Hepatocyte (in vitro differentiated cells): ENCODE data around the gene THSD4. TPM values are rescaled to one million over a fixed set of nuclear protein-coding genes. Genes with fewer than 3 reads are reported as not detected.
A peak's percentile ranks its signal among the peaks of the same experiment; 100 is the strongest.

Experiments
- DNase-seq: peaks from one replicate; pipeline ENCODE4 v3.0.0-alpha.2; 2016; ENCODE audit warnings: low spot score
- H2AFZ ChIP-seq: fragments of 200-600 bp; sonication (generic); 2 replicates; pipeline ENCODE4 v1.6.0; 2016; ENCODE audit warnings: antibody characterized with exemption, mild to moderate bottlenecking
- H3K27ac ChIP-seq: fragments of 200-600 bp; sonication (generic); 2 replicates; pipeline ENCODE4 v1.5.1; 2016; ENCODE audit warnings: mild to moderate bottlenecking
- H3K27me3 ChIP-seq: fragments of 200-600 bp; sonication (generic); 2 replicates; pipeline ENCODE4 v1.6.1; 2016
- H3K36me3 ChIP-seq: fragments of 200-600 bp; sonication (generic); replicated peaks from 2 replicates; pipeline ENCODE4 v1.5.1; 2016; ENCODE audit warnings: low read depth; ENCODE audit not compliant: insufficient read depth
- H3K4me1 ChIP-seq: fragments of 200-600 bp; sonication (generic); 2 replicates; pipeline ENCODE4 v1.5.1; 2016; ENCODE audit warnings: mild to moderate bottlenecking, moderate library complexity; ENCODE audit not compliant: insufficient read depth
- H3K4me2 ChIP-seq: fragments of 200-600 bp; sonication (generic); 2 replicates; pipeline ENCODE4 v1.6.0; 2016
- H3K4me3 ChIP-seq: fragments of 200-600 bp; sonication (generic); 2 replicates; pipeline ENCODE4 v1.5.1; 2016; ENCODE audit warnings: mild to moderate bottlenecking
- H3K79me2 ChIP-seq: fragments of 200-600 bp; sonication (generic); 2 replicates; pipeline ENCODE4 v1.6.0; 2017; ENCODE audit warnings: mild to moderate bottlenecking
- H3K9me2 ChIP-seq: fragments of 200-600 bp; sonication (generic); replicated peaks from 2 replicates; pipeline ENCODE4 v1.6.0; 2017; ENCODE audit warnings: mild to moderate bottlenecking; ENCODE audit not compliant: insufficient read depth
- H3K9me3 ChIP-seq: fragments of 200-600 bp; sonication (generic); 2 replicates; pipeline ENCODE4 v1.5.1; 2016; ENCODE audit warnings: low read depth, mild to moderate bottlenecking
- H4K20me1 ChIP-seq: fragments of 200-600 bp; sonication (generic); 2 replicates; pipeline ENCODE4 v1.6.0; 2016; ENCODE audit warnings: mild to moderate bottlenecking; ENCODE audit not compliant: insufficient read depth, poor library complexity, severe bottlenecking
- EZH2 ChIP-seq: fragments of 200-600 bp; sonication (generic); IDR thresholded peaks from 2 replicates; pipeline ENCODE4 v1.6.1; 2016; ENCODE audit warnings: antibody characterized with exemption, mild to moderate bottlenecking, borderline replicate concordance
- EZH2phosphoT487 ChIP-seq: fragments of 200-600 bp; sonication (generic); IDR thresholded peaks from one replicate; pipeline ENCODE4 v1.6.1; 2018; ENCODE audit warnings: antibody characterized with exemption, mild to moderate bottlenecking, low read depth, moderate library complexity; ENCODE audit not compliant: unreplicated experiment, severe bottlenecking
- WGBS: methylation state at CpG from one replicate; pipeline ENCODE4 v1.1.6; 2016; ENCODE audit warnings: low lambda C conversion rate; ENCODE audit errors: missing lambda C conversion rate; 5-methylcytosine and 5-hydroxymethylcytosine counted together
- polyA plus RNA-seq: library from polyadenylated mRNA; unstranded; fragments of >200 nt; fragmentation: Nextera tagmentation; extraction: Ambion mirVana; gene quantifications from 2 replicates; pipeline ENCODE4 v1.2.1, GENCODE V29; 2016
- total RNA-seq: library from RNA; depleted of rRNA; stranded (reverse); fragments of >200 nt; gene quantifications from 2 replicates; pipeline ENCODE4 v1.2.3, GENCODE V29; 2014
- TF ChIP-seq, protein P1 (sequence below): fragments of 200-600 bp; sonication (generic); IDR thresholded peaks from 2 replicates; pipeline ENCODE4 v1.5.1; 2016; ENCODE audit warnings: antibody characterized with exemption, mild to moderate bottlenecking; ENCODE audit not compliant: poor library complexity

The THSD4 gene
- total and polyA plus RNA-seq, 2 experiments from 2014 or later, result 4.3 to 7.0 TPM

DNA sequence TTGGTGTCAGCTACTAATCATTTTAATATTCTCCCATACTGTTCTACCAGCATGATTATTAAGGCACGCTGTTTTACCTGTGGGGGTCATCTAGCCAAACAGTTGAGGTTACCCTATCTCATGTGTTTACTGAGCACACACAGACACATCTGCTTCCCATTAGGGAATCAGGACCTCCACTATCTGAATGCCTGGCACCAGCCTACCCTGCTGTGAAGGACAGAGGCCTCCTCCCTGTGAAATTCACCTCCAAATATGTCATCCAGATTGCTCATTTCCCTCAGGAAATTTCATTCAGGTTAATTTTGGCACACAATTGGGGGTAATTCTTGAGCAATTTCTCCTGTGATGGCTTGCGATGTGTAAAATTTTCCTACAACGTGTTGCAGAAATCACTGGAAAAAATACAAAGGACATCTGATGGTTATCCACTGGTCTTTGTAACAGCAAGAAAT is 539.5 kb downstream of the THSD4 start:
- no peak overlapping the region for H3K4me2 ChIP-seq
- no peak overlapping the region for H2AFZ ChIP-seq
- no peaks in the 10 kb centered on the region for H3K79me2 ChIP-seq
- no peaks in the 10 kb centered on the region for H3K9me3 ChIP-seq
- H3K36me3 ChIP-seq, result no peaks in the 10 kb centered on the region
- 80% methylated on average over 3 of the region's 3 CpGs for WGBS
- H3K27me3 ChIP-seq, result no peaks in the 10 kb centered on the region
- DNase-seq, result no peak
- H3K27ac ChIP-seq, result peak overlapping the region; percentile 2
- no peak overlapping the region for H3K4me3 ChIP-seq
- no peaks in the 10 kb centered on the region for H3K4me1 ChIP-seq
- TF ChIP-seq, protein P1, sequence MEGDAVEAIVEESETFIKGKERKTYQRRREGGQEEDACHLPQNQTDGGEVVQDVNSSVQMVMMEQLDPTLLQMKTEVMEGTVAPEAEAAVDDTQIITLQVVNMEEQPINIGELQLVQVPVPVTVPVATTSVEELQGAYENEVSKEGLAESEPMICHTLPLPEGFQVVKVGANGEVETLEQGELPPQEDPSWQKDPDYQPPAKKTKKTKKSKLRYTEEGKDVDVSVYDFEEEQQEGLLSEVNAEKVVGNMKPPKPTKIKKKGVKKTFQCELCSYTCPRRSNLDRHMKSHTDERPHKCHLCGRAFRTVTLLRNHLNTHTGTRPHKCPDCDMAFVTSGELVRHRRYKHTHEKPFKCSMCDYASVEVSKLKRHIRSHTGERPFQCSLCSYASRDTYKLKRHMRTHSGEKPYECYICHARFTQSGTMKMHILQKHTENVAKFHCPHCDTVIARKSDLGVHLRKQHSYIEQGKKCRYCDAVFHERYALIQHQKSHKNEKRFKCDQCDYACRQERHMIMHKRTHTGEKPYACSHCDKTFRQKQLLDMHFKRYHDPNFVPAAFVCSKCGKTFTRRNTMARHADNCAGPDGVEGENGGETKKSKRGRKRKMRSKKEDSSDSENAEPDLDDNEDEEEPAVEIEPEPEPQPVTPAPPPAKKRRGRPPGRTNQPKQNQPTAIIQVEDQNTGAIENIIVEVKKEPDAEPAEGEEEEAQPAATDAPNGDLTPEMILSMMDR, result no peak
- no peak for TF ChIP-seq EZH2phosphoT487
- TF ChIP-seq EZH2, result no peak
- H4K20me1 ChIP-seq, result no peaks in the 10 kb centered on the region
- no peaks in the 10 kb centered on the region for H3K9me2 ChIP-seq

- Histone ChIP-seq H3K27ac (no peak overlapping the region), H2AFZ (no peak overlapping the region), H3K9me2 (no peaks in the 10 kb centered on the region), H3K27me3 (no peaks in the 10 kb centered on the region), H3K4me1 (no peaks in the 10 kb centered on the region), H4K20me1 (no peaks in the 10 kb centered on the region), H3K9me3 (no peaks in the 10 kb centered on the region), H3K36me3 (no peaks in the 10 kb centered on the region), H3K79me2 (no peaks in the 10 kb centered on the region), H3K4me3 (no peak overlapping the region), H3K4me2 (no peak overlapping the region)
- 90% methylated on average over 4 of the region's 4 CpGs for WGBS
- TF ChIP-seq EZH2 (no peak), EZH2phosphoT487 (no peak)
- TF ChIP-seq, protein P1, result no peak
- DNase-seq, result no peak
These were observed 541.2 kb downstream of the THSD4 start for GRCh38 chr15:71656425-71656824.

DNA sequence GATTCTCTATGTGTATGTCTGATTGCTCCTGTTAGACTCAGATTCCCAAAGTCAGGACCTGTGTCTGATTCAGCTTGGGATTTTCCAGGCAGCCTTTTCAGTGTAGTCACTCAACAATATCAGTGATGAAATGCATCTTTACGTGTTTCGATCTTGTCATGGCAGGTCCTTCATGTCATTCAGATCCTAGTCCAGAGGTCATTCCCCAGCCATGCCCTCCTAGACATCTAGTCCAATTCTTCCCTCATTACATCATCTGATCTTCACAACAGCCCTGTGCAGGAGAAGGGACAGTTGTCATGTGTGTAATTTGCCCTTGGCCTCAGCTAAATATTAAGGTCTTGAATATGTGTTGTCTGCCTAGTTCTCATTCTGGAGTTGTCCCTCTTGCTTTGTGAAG is 541.9 kb downstream of the THSD4 start:
- Histone ChIP-seq H3K36me3 (no peaks in the 10 kb centered on the region), H3K27ac (no peak overlapping the region), H3K79me2 (no peaks in the 10 kb centered on the region), H3K9me3 (no peaks in the 10 kb centered on the region), H3K27me3 (no peaks in the 10 kb centered on the region), H3K4me3 (no peak overlapping the region), H2AFZ (no peak overlapping the region), H3K4me2 (no peak overlapping the region), H3K4me1 (no peaks in the 10 kb centered on the region), H3K9me2 (no peaks in the 10 kb centered on the region), H4K20me1 (no peaks in the 10 kb centered on the region)
- WGBS, result 100% methylated on average over 2 of the region's 2 CpGs
- TF ChIP-seq, protein P1, result no peak
- TF ChIP-seq EZH2phosphoT487, result no peak
- TF ChIP-seq EZH2, result no peak
- DNase-seq, result no peak

- WGBS, result 94% methylated on average over 7 of the region's 7 CpGs
- H3K27ac ChIP-seq, result no peak overlapping the region
- TF ChIP-seq, protein P1, result no peak
- TF ChIP-seq EZH2, result no peak
- TF ChIP-seq EZH2phosphoT487, result no peak
- H3K9me2 ChIP-seq, result no peaks in the 10 kb centered on the region
- H4K20me1 ChIP-seq, result no peaks in the 10 kb centered on the region
- no peaks in the 10 kb centered on the region for H3K27me3 ChIP-seq
- H2AFZ ChIP-seq, result no peak overlapping the region
- no peaks in the 10 kb centered on the region for H3K4me1 ChIP-seq
- H3K9me3 ChIP-seq, result no peaks in the 10 kb centered on the region
- no peaks in the 10 kb centered on the region for H3K79me2 ChIP-seq
- no peak overlapping the region for H3K4me3 ChIP-seq
- no peak overlapping the region for H3K4me2 ChIP-seq
- DNase-seq, result no peak
- no peaks in the 10 kb centered on the region for H3K36me3 ChIP-seq
These were observed 542.8 kb downstream of the THSD4 start for GRCh38 chr15:71658036-71658435.
